Thyroid gland (tissue), 4 donors: ENCODE measurements around the gene HLX.

Source experiments
- CTCF ChIP-seq, 6 experiments: fragments of 200-600 bp in 3 of 6; fragments of 450-650 bp in 3 of 6; sonication (generic) in 3 of 6; IDR thresholded peaks; one replicate each; pipeline ENCODE4 v1.5.1; 2016 to 2019; ENCODE audit warnings: antibody characterized with exemption in 6 of 6, mild to moderate bottlenecking in 2 of 6, inconsistent platforms in 1 of 6, moderate library complexity in 1 of 6
- POLR2A ChIP-seq, 2 donors: fragments of 450-650 bp; IDR thresholded peaks; one replicate each; pipeline ENCODE4 v1.6.1; 2017; ENCODE audit warnings: antibody characterized with exemption in 2 of 2, mild to moderate bottlenecking in 2 of 2, moderate library complexity in 1 of 2

GRCh38 chr1:220900842-220901241 is 21.6 kb downstream of the HLX start:
- no peak for TF ChIP-seq CTCF (IDR thresholded peaks at IDR 0.05)
- TF ChIP-seq POLR2A (IDR thresholded peaks at IDR 0.05) = no peak
